Brain pericyte (primary cell): ENCODE measurements around the gene P2RX5.

Experiments used
- DNase-seq: peaks from one replicate; pipeline ENCODE4 v3.0.0-alpha.2; 2012; ENCODE audit warnings: low read depth, low spot score

The P2RX5 gene

DNA sequence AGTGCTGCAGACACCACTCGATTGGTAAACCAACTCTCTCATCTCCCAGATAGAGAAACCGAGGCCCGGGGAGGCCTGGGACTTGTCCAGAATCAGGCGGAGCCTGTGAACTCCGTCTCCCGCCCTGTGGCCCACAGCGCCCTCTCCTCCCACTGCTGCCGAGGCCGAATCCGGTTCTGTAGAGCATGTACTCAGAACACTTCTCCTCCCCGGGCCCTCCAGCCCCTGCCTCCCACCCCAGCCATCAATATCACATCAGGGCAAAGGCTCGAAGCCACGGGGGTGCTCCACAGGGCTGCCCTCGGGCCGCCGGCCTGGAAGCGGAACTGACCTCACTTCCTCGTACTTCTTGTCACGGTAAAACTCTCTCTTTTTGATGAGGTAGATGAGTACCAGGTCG lies 14.4 kb downstream of the P2RX5 start:
- no peak for DNase-seq

- no peak for DNase-seq
These were observed 14.9 kb downstream of the P2RX5 start for GRCh38 chr17:3681057-3681456.

GRCh38 chr17:3679531-3680126 lies 16.3 kb downstream of the P2RX5 start:
- DNase-seq = no peak

GRCh38 chr17:3678821-3679530 lies 17.0 kb downstream of the P2RX5 start:
- DNase-seq = no peak

DNA sequence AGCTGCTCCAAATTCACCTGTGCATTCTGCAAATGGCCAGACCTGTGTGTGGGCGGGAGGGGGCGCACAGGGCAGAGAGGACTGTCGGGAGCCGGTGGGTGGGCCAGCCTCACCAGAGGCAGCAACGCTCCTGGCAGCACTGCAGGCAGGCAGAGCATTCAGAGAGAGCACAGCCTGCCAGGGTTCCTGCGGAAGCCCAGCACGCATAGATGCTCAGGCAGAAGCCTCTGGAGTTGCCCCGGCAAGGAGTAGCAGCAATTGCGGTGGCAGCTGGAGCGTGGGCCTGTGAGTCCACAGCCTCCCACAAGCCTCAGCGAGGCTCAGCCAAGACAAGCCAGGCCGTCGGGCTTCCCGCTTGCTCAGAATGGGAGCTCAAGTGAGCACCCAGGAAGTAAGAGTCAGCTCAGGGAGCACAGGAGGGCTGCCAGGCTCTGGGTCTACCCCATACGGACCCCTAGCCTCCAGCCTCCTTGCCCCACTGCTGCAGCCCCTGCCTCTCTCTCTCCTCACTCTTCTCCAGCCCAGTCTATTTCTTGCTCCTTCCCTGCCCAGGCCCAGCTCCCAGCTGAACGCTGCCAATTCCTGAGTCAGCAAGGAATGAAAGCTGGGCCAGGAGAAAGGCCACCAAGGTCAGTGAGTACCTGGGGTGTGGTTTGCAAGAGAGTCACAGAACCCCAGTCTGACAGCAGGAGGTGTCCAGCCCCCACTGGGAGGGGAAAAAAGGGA lies 17.7 kb downstream of the P2RX5 start:
- no peak for DNase-seq

DNA sequence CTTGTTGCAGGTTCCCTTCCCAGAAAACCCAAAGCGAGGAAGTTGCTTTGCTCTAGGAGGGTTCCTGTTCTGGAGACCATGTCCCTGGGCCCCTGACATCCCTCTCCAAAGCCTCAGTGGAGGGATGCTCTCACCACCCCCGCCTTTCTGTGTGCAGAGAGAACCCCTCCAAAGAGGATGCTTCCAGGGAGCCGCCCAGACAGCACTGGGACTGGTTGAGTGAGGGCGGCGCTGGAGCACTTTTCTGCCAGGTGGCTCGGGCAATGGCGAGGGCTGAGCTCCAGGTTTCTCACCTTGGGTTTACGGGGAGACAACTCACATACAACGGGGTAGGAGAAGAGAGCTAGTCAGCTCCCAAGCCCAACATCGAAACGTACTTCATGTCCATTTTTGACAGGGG lies 20.1 kb downstream of the P2RX5 start:
- no peak for DNase-seq

- DNase-seq = no peak
These were observed 23.4 kb downstream of the P2RX5 start for GRCh38 chr17:3672571-3672970.

GRCh38 chr17:3669548-3669947 lies 26.4 kb downstream of the P2RX5 start:
- no peak for DNase-seq

GRCh38 chr17:3669085-3669347 lies 26.9 kb downstream of the P2RX5 start:
- DNase-seq = no peak

- DNase-seq = peak; percentile 96
These were observed 27.5 kb downstream of the P2RX5 start, which contains the start of the genes EMC6 and TAX1BP3 for GRCh38 chr17:3668279-3669084. EMC6 (plus strand) TSS chr17:3668812; CDS start chr17:3669147, 335 bp downstream. TAX1BP3 (minus strand) TSS chr17:3668578; CDS start chr17:3668526, 52 bp downstream.

DNA sequence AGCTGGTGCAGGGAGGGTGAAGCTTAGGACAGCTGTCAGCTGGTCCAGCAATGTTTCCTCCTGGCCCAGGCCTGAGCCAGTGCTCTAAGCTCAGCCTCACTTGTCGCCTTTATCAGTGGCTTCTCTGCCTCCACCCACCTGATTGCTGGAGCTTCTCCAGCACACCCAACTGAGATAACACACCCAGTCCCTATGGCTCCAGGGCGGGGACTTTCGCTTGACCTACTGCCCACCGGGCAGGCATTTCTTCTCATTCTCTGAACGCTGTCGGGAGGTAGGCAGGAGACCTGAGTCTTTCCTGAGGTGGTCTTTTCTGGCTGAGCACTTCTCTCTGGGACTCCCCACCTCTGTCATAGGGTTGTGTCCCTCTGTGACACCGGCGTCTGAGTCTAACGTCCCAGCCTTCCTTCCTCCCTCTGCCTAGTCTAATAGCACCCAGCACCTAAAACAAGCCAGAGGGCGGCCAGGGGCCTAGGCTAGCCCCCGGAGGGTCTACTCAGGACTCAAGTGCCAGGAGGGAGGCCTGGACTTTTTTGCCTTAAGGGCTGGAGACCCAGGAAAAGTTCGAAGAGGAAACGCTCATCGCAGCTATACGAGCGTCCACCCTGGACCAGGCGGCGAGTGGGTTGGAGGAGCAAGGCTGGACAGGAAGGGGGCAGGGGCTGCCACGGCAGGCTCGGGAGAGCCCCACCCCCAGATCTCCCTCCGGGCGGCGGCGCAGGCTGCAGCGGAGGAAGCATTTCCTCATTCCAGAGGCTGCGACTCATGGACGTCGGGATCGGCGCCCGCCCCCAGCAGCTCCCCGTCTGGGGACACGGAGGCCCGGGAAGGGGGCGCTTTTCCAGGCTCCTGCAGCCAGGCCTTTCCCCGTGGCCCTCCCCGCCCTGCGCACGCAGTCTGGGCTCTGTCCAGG lies 28.3 kb downstream of the P2RX5 start:
- peak; percentile 31 for DNase-seq

- no peak for DNase-seq
These were observed 29.4 kb downstream of the P2RX5 start for GRCh38 chr17:3666516-3666915.

DNA sequence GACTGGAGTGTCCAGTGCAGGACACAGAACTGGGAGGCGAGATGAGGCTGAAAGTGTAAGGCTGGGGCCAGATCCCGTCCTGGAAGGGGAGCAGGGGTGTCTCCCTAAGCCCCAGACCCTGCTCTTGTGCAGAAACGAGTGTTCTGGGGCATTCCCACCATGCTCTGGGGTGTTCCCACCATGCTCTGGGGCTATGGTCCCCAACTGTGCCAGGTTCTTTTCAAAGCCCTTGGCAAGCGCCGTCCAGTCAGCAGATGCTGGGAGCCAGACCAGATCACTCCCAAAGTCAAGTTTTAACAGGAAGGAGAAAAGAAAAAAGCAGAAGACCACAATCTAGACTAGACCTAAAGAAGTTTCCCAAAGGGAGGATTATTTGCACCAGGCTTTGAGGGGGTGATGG lies 30.1 kb downstream of the P2RX5 start:
- no peak for DNase-seq

- no peak for DNase-seq
These were observed 32.6 kb downstream of the P2RX5 start for GRCh38 chr17:3663102-3664011.

- no peak for DNase-seq
These were observed 35.6 kb downstream of the P2RX5 start for GRCh38 chr17:3660311-3660891.

DNA sequence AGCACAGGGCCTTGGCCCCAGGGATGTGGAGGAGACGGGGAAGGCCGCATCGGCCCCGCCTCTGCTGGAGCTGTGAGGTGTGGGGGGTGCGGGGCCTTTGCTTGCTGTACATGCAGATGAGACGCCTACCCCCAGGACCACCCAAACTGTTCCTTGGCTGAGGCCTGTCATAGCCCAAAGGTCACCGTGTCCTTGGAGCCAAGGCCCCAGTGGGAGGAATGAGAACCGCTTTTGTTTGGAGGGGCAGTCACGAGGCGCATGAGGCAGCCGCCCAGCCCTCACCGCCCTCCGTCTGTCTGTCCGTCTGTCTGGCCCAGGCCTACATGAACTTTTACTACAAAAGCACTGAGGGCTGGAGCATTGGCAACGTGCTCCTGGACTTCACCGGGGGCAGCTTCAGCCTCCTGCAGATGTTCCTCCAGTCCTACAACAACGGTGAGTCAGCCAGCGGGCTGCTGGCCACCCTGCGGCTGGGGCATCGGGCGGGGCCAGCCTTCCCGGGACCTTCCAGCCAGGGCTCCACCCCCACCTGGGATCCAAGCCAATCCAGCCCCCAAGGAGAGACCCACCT lies 36.3 kb downstream of the P2RX5 start:
- peak; percentile 45 for DNase-seq

DNA sequence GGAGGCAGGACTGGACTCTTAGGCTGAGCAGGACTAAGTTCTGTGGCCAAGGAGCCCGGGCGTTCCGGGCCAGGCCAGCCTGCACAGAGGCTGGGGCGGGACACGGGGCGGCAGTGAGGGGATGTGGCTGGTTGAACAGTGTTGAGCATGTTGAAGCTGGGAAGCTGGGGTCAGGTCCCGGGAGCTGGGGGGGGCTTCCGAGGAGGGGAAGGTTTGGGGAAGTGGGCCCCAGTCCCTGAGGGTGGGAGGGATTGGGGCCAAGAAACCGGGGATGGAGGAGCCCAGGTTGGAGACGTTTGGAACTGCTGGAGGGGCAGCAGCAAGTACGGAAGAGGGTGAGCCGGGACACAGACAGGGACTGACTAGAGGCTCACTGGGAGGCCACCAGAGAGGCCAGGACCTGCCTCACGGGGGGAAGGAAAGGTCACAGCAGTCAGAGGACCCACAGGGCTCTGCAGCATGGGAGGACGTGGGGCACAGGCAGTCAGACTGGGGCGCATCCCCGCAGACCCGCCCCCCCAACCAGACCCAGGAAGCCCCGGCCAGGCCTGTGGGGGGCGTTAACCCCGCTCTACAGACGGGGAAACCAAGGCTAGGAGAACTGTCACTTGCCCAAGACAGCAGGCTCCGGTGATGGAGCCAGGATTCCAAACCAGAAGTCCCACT lies 37.0 kb downstream of the P2RX5 start:
- DNase-seq = no peak

- DNase-seq = no peak
These were observed 37.8 kb downstream of the P2RX5 start for GRCh38 chr17:3657874-3658783.
